Thyroid gland (tissue), 4 donors: Measurements from ENCODE around the gene NDUFS3. TPM values are rescaled to one million over a fixed set of nuclear protein-coding genes. Genes with fewer than 3 reads are reported as not detected.
A peak's percentile ranks its signal among the peaks of the same experiment; 100 is the strongest.

Experiments used
- DNase-seq, 2 donors: peaks; one replicate each; pipeline ENCODE4 v3.0.0-alpha.2; 2019
- H3K27ac ChIP-seq, 3 donors: fragments of 200-600 bp; sonication (generic); 1 replicate in 2 of 3; 2 replicates in 1 of 3; pipeline ENCODE4 v1.5.1; 2016 to 2019; ENCODE audit warnings: mild to moderate bottlenecking in 1 of 3, moderate library complexity in 1 of 3
- H3K27me3 ChIP-seq: fragments of 200-600 bp; sonication (generic); one replicate; pipeline ENCODE4 v1.5.1; 2019
- H3K36me3 ChIP-seq, 2 donors: fragments of 200-600 bp; sonication (generic); one replicate each; pipeline ENCODE4 v1.5.1; 2016 to 2019
- H3K4me1 ChIP-seq, 2 donors: fragments of 200-600 bp; sonication (generic); one replicate each; pipeline ENCODE4 v1.5.1; 2017 to 2019
- H3K4me3 ChIP-seq, 3 donors: fragments of 200-600 bp; sonication (generic); replicated peaks in 1 of 3; 1 replicate in 2 of 3; 2 replicates in 1 of 3; pipeline ENCODE4 v1.5.1; 2016; ENCODE audit warnings: mild to moderate bottlenecking in 1 of 3
- H3K9me3 ChIP-seq: fragments of 200-600 bp; sonication (generic); one replicate; pipeline ENCODE4 v1.5.1; 2017
- CTCF ChIP-seq, 6 experiments: fragments of 200-600 bp in 3 of 6; fragments of 450-650 bp in 3 of 6; sonication (generic) in 3 of 6; IDR thresholded peaks; one replicate each; pipeline ENCODE4 v1.5.1; 2016 to 2019; ENCODE audit warnings: antibody characterized with exemption in 6 of 6, mild to moderate bottlenecking in 2 of 6, inconsistent platforms in 1 of 6, moderate library complexity in 1 of 6
- POLR2A ChIP-seq, 2 donors: fragments of 450-650 bp; IDR thresholded peaks; one replicate each; pipeline ENCODE4 v1.6.1; 2017; ENCODE audit warnings: antibody characterized with exemption in 2 of 2, mild to moderate bottlenecking in 2 of 2, moderate library complexity in 1 of 2
- WGBS, 2 donors: methylation state at CpG; one replicate each; pipeline ENCODE4 v1.1.5; 2017; 5-methylcytosine and 5-hydroxymethylcytosine counted together
- intact Hi-C: fragments of 100-400 bp; cut with DNase I; formaldehyde crosslinking; loops from one replicate; pipeline ENCODE4 v1.15.1; 2023
- total RNA-seq, 4 donors: library from RNA; depleted of rRNA; stranded (reverse); fragments of >200 nt; gene quantifications; one replicate each; pipeline ENCODE4 v1.2.3, GENCODE V29; 2016

Gene NDUFS3
- total RNA-seq, 4 donors from 2014 or later: 42.6 to 84.3 (median 81.2) TPM

- H3K4me1 ChIP-seq: peaks cover 1 to 14% of the 10 kb centered on the region in 2 donors
- DNase-seq: no peak
- H3K4me3 ChIP-seq: no peak overlapping the region
- intact Hi-C loops: no loop called here
- TF ChIP-seq CTCF (IDR thresholded peaks at IDR 0.05) (no peak), POLR2A (IDR thresholded peaks at IDR 0.05) (no peak)
- H3K27ac ChIP-seq: no peak overlapping the region
- no peaks in the 10 kb centered on the region for H3K9me3 ChIP-seq
- 57 to 59% methylated on average over 7 to 8 of the region's 8 CpGs for WGBS, 2 donors
- no peaks in the 10 kb centered on the region for H3K27me3 ChIP-seq
- H3K36me3 ChIP-seq: peaks cover 21 to 41% of the 10 kb centered on the region in 2 donors
Observed at GRCh38 chr11:47572715-47573255, 6.1 kb upstream of the NDUFS3 start.

- H3K36me3 ChIP-seq: peaks cover 21 to 41% of the 10 kb centered on the region in 2 donors
Observed at GRCh38 chr11:47573321-47573720, 5.6 kb upstream of the NDUFS3 start.

GRCh38 chr11:47577460-47578041 is 1.3 kb upstream of the NDUFS3 start:
- intact Hi-C loops: no loop called here
- H3K36me3 ChIP-seq: peaks cover 35 to 46% of the 10 kb centered on the region in 2 donors
- peaks cover 11 to 28% of the 10 kb centered on the region in 2 donors for H3K4me1 ChIP-seq
- no peaks in the 10 kb centered on the region for H3K27me3 ChIP-seq
- no peak for DNase-seq
- H3K4me3 ChIP-seq: peak overlapping the region in 1 of 3 donors; percentile 95
- 80 to 82% methylated on average over 13 of the region's 13 CpGs for WGBS, 2 donors
- no peak overlapping the region for H3K27ac ChIP-seq
- TF ChIP-seq CTCF (IDR thresholded peaks at IDR 0.05) (no peak), POLR2A (IDR thresholded peaks at IDR 0.05) (no peak)
- H3K9me3 ChIP-seq: no peaks in the 10 kb centered on the region

More at GRCh38 chr11:47573321-47573720, 5.6 kb upstream of the NDUFS3 start:
- intact Hi-C loops: no loop called here
- TF ChIP-seq POLR2A (IDR thresholded peaks at IDR 0.05): no peak
- TF ChIP-seq CTCF (IDR thresholded peaks at IDR 0.05): no peak
- Histone ChIP-seq H3K4me1 (peaks cover 7 to 19% of the 10 kb centered on the region in 2 donors), H3K27ac (no peak overlapping the region), H3K4me3 (no peak overlapping the region), H3K9me3 (no peaks in the 10 kb centered on the region), H3K27me3 (no peaks in the 10 kb centered on the region)
- 82 to 90% methylated on average over 11 of the region's 11 CpGs for WGBS, 2 donors
- no peak for DNase-seq

GRCh38 chr11:47583844-47584243 is 5.0 kb downstream of the NDUFS3 start:
- H3K36me3 ChIP-seq: peaks cover 34 to 40% of the 10 kb centered on the region in 2 donors
- peaks cover 4 to 11% of the 10 kb centered on the region in 2 donors for H3K4me1 ChIP-seq
- H3K4me3 ChIP-seq: no peak overlapping the region
- 90 to 95% methylated on average over 5 of the region's 5 CpGs for WGBS, 2 donors
- intact Hi-C loops: no loop called here
- no peak for TF ChIP-seq POLR2A (IDR thresholded peaks at IDR 0.05)
- TF ChIP-seq CTCF (IDR thresholded peaks at IDR 0.05): no peak
- H3K27me3 ChIP-seq: no peaks in the 10 kb centered on the region
- no peaks in the 10 kb centered on the region for H3K9me3 ChIP-seq
- no peak for DNase-seq
- no peak overlapping the region for H3K27ac ChIP-seq

- Histone ChIP-seq H3K27me3 (peaks cover 5% of the 10 kb centered on the region), H3K4me1 (no peaks in the 10 kb centered on the region), H3K9me3 (no peaks in the 10 kb centered on the region), H3K36me3 (peaks cover 32 to 37% of the 10 kb centered on the region in 2 donors), H3K4me3 (no peak within 1 kb of the TSS), H3K27ac (no peak within 1 kb of the TSS)
- TF ChIP-seq CTCF (IDR thresholded peaks at IDR 0.05) (no peak), POLR2A (IDR thresholded peaks at IDR 0.05) (no peak)
- DNase-seq: peak in 1 of 2 donors; percentile 32
- intact Hi-C loops: no loop called here
- 60 to 73% methylated on average over 10 to 11 of the region's 12 CpGs for WGBS, 2 donors
Observed at GRCh38 chr11:47586098-47586855, 7.4 kb downstream of the NDUFS3 start, which contains the start of gene FAM180B. TSS of gene FAM180B (plus strand) at chr11:47586678. CDS start at chr11:47586769, 91 bp downstream.
